Measurements from ENCODE around the gene FOXS1.

FOXS1 gene

DNA sequence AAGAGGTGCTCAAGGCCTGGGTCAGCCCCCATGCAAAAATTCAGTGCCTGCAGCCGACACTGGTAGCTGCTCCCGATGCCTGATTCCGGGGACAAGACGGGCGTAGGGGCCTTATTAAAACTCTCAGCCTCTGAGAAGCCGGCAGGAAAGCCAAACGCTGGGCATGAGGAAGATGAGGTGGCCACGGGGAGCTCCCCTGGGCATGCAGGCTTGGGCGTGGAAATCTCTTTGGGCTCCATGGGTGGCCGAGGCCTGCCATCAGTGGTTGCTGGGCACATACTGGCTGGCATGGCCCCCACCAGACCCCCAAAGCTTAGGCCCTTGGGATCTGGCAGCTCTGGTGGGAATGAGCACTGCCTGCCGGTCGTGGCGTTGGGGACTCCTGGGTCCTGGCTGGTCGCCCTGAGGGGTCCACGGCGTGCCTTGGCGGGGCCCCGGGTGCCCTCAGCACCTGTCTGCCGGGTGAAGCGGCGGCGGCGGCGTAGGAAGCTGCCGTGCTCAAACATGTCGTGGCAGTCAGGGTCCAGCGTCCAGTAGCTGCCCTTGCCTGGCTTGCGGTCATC, 586 bp downstream of the FOXS1 start:
- Histone ChIP-seq H3K4me1 (ENCODE audit: insufficient read depth, low read length, poor library complexity, severe bottlenecking) (peaks cover 35% of the 10 kb centered on the region), H3K27me3 (ENCODE audit: insufficient read depth, low read length, poor library complexity, severe bottlenecking) (no peaks in the 10 kb centered on the region), H3F3A (ENCODE audit: low read depth) (no peaks in the 10 kb centered on the region), H3K36me3 (ENCODE audit: insufficient read depth, low read length) (no peaks in the 10 kb centered on the region), H3K4me2 (ENCODE audit: low read depth, low read length, poor library complexity, severe bottlenecking) (no peak overlapping the region), H2AFZ (ENCODE audit: low read length) (no peak overlapping the region), H3K4me3 (ENCODE audit: low read length, poor library complexity, severe bottlenecking) (no peak overlapping the region), H3K79me2 (ENCODE audit: insufficient read depth, low read length) (no peaks in the 10 kb centered on the region), H3K9me2 (replicated peaks; ENCODE audit: low read depth, low read length) (no peaks in the 10 kb centered on the region), H3K9ac (ENCODE audit: low read depth, low read length, poor library complexity, severe bottlenecking) (no peak overlapping the region), H4K20me1 (ENCODE audit: insufficient read depth, low read length, poor library complexity, severe bottlenecking) (no peaks in the 10 kb centered on the region), H3K9me3 (ENCODE audit: insufficient read depth, low read depth, low read length) (no peaks in the 10 kb centered on the region)
- TF ChIP-seq, protein P1, sequence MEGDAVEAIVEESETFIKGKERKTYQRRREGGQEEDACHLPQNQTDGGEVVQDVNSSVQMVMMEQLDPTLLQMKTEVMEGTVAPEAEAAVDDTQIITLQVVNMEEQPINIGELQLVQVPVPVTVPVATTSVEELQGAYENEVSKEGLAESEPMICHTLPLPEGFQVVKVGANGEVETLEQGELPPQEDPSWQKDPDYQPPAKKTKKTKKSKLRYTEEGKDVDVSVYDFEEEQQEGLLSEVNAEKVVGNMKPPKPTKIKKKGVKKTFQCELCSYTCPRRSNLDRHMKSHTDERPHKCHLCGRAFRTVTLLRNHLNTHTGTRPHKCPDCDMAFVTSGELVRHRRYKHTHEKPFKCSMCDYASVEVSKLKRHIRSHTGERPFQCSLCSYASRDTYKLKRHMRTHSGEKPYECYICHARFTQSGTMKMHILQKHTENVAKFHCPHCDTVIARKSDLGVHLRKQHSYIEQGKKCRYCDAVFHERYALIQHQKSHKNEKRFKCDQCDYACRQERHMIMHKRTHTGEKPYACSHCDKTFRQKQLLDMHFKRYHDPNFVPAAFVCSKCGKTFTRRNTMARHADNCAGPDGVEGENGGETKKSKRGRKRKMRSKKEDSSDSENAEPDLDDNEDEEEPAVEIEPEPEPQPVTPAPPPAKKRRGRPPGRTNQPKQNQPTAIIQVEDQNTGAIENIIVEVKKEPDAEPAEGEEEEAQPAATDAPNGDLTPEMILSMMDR (conservative IDR thresholded peaks at IDR 0.05; ENCODE audit: low read length): no peak
- no peak for TF ChIP-seq EZH2phosphoT487 (IDR thresholded peaks at IDR 0.05; ENCODE audit: borderline replicate concordance)

DNA sequence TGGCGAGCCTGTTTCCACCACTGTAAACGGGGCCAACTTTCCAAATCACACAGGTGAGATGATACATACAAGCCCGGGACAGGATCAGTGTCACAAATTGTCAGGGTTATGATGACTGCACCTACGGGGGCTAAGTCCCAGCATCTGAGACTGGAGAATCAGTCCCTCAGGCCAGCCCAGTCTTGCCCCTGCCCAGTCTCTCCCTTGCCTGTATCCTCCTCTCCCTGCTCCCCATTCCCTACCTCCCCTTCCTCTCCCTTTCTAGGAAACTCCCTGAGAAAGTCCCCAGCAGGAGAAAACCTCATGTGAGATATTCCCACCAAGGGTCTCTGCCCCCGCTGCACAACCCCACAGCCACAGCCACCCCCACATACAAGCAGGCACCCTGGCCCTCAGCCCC, 1.5 kb downstream of the FOXS1 start:
- no peak overlapping the region for H3K4me2 ChIP-seq (ENCODE audit: low read depth, low read length, poor library complexity, severe bottlenecking)
- H3K9me2 ChIP-seq (replicated peaks; ENCODE audit: low read depth, low read length): no peaks in the 10 kb centered on the region
- H3K79me2 ChIP-seq (ENCODE audit: insufficient read depth, low read length): no peaks in the 10 kb centered on the region
- H3K27me3 ChIP-seq (ENCODE audit: insufficient read depth, low read length, poor library complexity, severe bottlenecking): no peaks in the 10 kb centered on the region
- H3K9me3 ChIP-seq (ENCODE audit: insufficient read depth, low read depth, low read length): no peaks in the 10 kb centered on the region
- TF ChIP-seq, protein P1 (conservative IDR thresholded peaks at IDR 0.05; ENCODE audit: low read length): no peak
- TF ChIP-seq EZH2phosphoT487 (IDR thresholded peaks at IDR 0.05; ENCODE audit: borderline replicate concordance): no peak
- H3K4me3 ChIP-seq (ENCODE audit: low read length, poor library complexity, severe bottlenecking): no peak overlapping the region
- no peak overlapping the region for H2AFZ ChIP-seq (ENCODE audit: low read length)
- no peaks in the 10 kb centered on the region for H4K20me1 ChIP-seq (ENCODE audit: insufficient read depth, low read length, poor library complexity, severe bottlenecking)
- no peaks in the 10 kb centered on the region for H3K36me3 ChIP-seq (ENCODE audit: insufficient read depth, low read length)
- H3K9ac ChIP-seq (ENCODE audit: low read depth, low read length, poor library complexity, severe bottlenecking): no peak overlapping the region
- peaks cover 35% of the 10 kb centered on the region for H3K4me1 ChIP-seq (ENCODE audit: insufficient read depth, low read length, poor library complexity, severe bottlenecking)
- no peaks in the 10 kb centered on the region for H3F3A ChIP-seq (ENCODE audit: low read depth)

DNA sequence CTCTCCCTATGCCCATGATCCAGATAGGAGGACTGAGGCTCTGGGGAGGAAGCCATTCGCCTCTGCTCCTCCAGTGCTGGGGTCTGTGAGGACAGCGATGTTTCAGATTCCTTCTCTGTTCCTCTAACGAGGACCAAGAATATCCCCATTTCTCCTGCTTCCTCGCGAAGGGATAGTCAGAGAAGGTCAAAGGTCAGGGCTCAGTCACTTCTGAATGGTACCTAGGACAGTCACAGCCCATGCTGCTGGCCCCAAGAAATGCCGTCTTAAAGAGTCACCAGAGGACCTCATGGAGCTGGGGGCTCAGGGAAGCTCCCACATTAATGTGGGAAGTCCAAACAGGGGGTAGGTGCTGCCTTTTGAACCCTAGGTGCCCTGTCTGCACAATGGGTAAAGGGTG, 2.1 kb downstream of the FOXS1 start:
- H3F3A ChIP-seq (ENCODE audit: low read depth): no peaks in the 10 kb centered on the region
- H3K9me2 ChIP-seq (replicated peaks; ENCODE audit: low read depth, low read length): no peaks in the 10 kb centered on the region
- no peak overlapping the region for H3K4me3 ChIP-seq (ENCODE audit: low read length, poor library complexity, severe bottlenecking)
- no peaks in the 10 kb centered on the region for H3K36me3 ChIP-seq (ENCODE audit: insufficient read depth, low read length)
- H3K9me3 ChIP-seq (ENCODE audit: insufficient read depth, low read depth, low read length): no peaks in the 10 kb centered on the region
- peaks cover 40% of the 10 kb centered on the region for H3K4me1 ChIP-seq (ENCODE audit: insufficient read depth, low read length, poor library complexity, severe bottlenecking)
- H3K9ac ChIP-seq (ENCODE audit: low read depth, low read length, poor library complexity, severe bottlenecking): peak overlapping the region; percentile 29
- H3K27me3 ChIP-seq (ENCODE audit: insufficient read depth, low read length, poor library complexity, severe bottlenecking): no peaks in the 10 kb centered on the region
- no peaks in the 10 kb centered on the region for H3K79me2 ChIP-seq (ENCODE audit: insufficient read depth, low read length)
- H3K4me2 ChIP-seq (ENCODE audit: low read depth, low read length, poor library complexity, severe bottlenecking): peak overlapping the region; percentile 28
- no peak overlapping the region for H2AFZ ChIP-seq (ENCODE audit: low read length)
- TF ChIP-seq, protein P1 (conservative IDR thresholded peaks at IDR 0.05; ENCODE audit: low read length): no peak
- no peak for TF ChIP-seq EZH2phosphoT487 (IDR thresholded peaks at IDR 0.05; ENCODE audit: borderline replicate concordance)
- H4K20me1 ChIP-seq (ENCODE audit: insufficient read depth, low read length, poor library complexity, severe bottlenecking): no peaks in the 10 kb centered on the region
